ENCODE results near the gene TREM2. TPM values are rescaled to one million over a fixed set of nuclear protein-coding genes. Genes with fewer than 3 reads are reported as not detected.

Gene TREM2
- total RNA-seq, 2 donors from 2014 or later, result not detected

DNA sequence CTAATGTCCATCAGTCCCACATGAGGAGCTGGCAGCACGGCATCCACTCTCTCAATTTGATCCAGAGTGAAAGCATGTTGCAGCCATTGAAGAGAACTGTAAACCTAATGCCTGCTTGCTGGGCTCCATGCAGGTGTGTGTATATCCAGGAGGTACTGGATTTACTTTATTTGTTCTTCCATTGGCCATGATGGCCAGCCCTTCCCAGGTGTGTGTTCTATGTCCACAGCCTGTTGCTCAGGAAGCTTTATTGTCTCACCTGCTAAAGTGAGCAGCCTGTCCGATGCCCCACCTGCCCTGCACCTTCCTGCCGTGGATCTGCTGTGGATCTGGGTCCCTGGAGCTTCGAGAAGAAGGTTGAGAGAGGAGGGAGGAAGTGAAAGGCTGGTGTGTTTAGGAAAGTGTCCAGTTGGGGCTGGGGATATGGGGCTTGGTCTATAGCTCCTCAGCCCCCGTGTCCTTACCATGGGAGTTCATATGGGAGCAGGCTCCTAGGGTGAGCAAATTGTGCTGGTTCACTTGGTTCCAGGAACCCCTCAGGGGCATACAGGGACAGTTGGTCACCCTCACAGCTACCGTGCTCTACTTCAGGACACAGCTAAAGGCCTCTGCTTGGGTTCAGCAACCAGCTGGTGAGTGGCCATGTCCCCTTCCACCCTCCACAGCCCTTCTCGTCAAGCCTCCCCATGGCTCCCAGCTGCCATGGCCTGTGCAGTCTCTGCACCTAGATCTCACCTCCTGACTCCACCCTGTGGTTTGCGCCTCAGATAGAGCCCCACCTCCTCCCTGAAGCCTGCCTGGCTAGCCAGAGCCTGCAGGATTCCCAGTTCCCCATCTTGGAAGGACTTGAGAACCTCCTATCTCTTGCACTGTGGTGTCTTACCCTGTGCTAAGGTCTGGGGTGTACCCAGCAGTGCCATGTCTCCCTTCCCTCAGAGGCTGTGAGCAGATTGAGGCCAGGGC, 25.3 kb upstream of the TREM2 start:
- Mint-ChIP-seq H3K9me3 (peaks cover 15% of the 10 kb centered on the region), H3K27me3 (ENCODE audit: insufficient read depth) (peaks cover 7% of the 10 kb centered on the region), H3K36me3 (ENCODE audit: low read depth) (no peaks in the 10 kb centered on the region), H3K4me3 (no peak overlapping the region), H3K4me1 (peaks cover 11% of the 10 kb centered on the region), H3K27ac (no peak overlapping the region)
- Histone ChIP-seq H3K4me1 (ENCODE audit: control insufficient read depth, insufficient read depth, low read length) (peaks cover 3% of the 10 kb centered on the region), H3K4me3 (ENCODE audit: low read length) (peak overlapping the region; percentile 56), H3K9ac (ENCODE audit: extremely low read depth, low read length, poor library complexity, severe bottlenecking) (no peak overlapping the region), H3K27me3 (ENCODE audit: control insufficient read depth, insufficient read depth, low read length, poor library complexity, severe bottlenecking) (no peaks in the 10 kb centered on the region), H3K27ac (ENCODE audit: low read depth, low read length) (no peak overlapping the region), H3K9me3 (ENCODE audit: control insufficient read depth, low read length) (peaks cover 17% of the 10 kb centered on the region), H3K36me3 (ENCODE audit: control insufficient read depth, insufficient read depth, low read length) (no peaks in the 10 kb centered on the region)
- no peak for DNase-seq
- WGBS, 2 experiments (ENCODE audit: insufficient coverage in 1 of 2, insufficient read length in 1 of 2), result 92 to 94% methylated on average over 5 to 8 of the region's 8 CpGs
- no peak for TF ChIP-seq CTCF (conservative IDR thresholded peaks at IDR 0.05)

DNA sequence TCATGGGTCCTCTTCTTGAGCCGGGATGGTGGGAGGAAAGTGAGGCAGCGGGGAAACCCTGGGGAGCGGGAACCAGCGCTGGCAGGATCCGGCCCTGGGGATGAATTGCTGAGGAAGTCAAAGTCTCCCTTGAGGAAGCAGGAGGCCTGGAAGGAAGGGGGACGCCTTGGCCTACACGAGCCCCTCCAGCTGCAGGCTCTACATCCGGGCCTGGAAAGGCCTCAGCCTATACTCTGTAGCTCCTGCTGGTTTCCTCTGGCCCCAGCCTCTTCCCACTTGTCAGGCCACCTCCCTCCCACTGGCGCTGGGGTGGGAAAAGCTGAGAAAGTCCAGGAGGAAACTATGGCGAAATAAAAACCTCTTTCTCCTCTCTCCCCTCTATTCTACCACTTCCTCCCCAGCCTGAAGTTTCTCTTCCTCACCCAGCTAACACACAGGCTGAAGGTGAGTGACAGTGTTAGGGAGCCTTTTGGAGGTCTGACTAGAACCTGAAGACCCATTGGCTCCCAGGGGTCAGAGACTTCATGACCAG, 23.2 kb upstream of the TREM2 start:
- Histone ChIP-seq H3K27me3 (ENCODE audit: control insufficient read depth, insufficient read depth, low read length, poor library complexity, severe bottlenecking) (no peaks in the 10 kb centered on the region), H3K4me3 (ENCODE audit: low read length) (no peak overlapping the region), H3K4me1 (ENCODE audit: control insufficient read depth, insufficient read depth, low read length) (peaks cover 3% of the 10 kb centered on the region), H3K36me3 (ENCODE audit: control insufficient read depth, insufficient read depth, low read length) (no peaks in the 10 kb centered on the region), H3K9ac (ENCODE audit: extremely low read depth, low read length, poor library complexity, severe bottlenecking) (no peak overlapping the region), H3K9me3 (ENCODE audit: control insufficient read depth, low read length) (peaks cover 17% of the 10 kb centered on the region), H3K27ac (ENCODE audit: low read depth, low read length) (no peak overlapping the region)
- peaks cover 15% of the 10 kb centered on the region for H3K9me3 Mint-ChIP-seq
- 97% methylated on average over 10 of the region's 10 CpGs; no CpG with 5 or more reads in 1 of the 2 experiments for WGBS, 2 experiments (ENCODE audit: insufficient coverage in 1 of 2, insufficient read length in 1 of 2)
- DNase-seq, result no peak
- no peak for TF ChIP-seq CTCF (conservative IDR thresholded peaks at IDR 0.05)
- no peaks in the 10 kb centered on the region for H3K36me3 Mint-ChIP-seq (ENCODE audit: low read depth)
- H3K4me1 Mint-ChIP-seq, result peaks cover 16% of the 10 kb centered on the region
- no peak overlapping the region for H3K4me3 Mint-ChIP-seq
- no peak overlapping the region for H3K27ac Mint-ChIP-seq
- no peaks in the 10 kb centered on the region for H3K27me3 Mint-ChIP-seq (ENCODE audit: insufficient read depth)

GRCh38 chr6:41184761-41185160, 21.8 kb upstream of the TREM2 start:
- Histone ChIP-seq H3K4me1 (ENCODE audit: control insufficient read depth, insufficient read depth, low read length) (peaks cover 3% of the 10 kb centered on the region), H3K9me3 (ENCODE audit: control insufficient read depth, low read length) (peaks cover 7% of the 10 kb centered on the region), H3K36me3 (ENCODE audit: control insufficient read depth, insufficient read depth, low read length) (no peaks in the 10 kb centered on the region), H3K27ac (ENCODE audit: low read depth, low read length) (no peak overlapping the region), H3K4me3 (ENCODE audit: low read length) (no peak overlapping the region), H3K9ac (ENCODE audit: extremely low read depth, low read length, poor library complexity, severe bottlenecking) (no peak overlapping the region), H3K27me3 (ENCODE audit: control insufficient read depth, insufficient read depth, low read length, poor library complexity, severe bottlenecking) (no peaks in the 10 kb centered on the region)
- no peak for TF ChIP-seq CTCF (conservative IDR thresholded peaks at IDR 0.05)
- no peaks in the 10 kb centered on the region for H3K36me3 Mint-ChIP-seq (ENCODE audit: low read depth)
- no peak overlapping the region for H3K27ac Mint-ChIP-seq
- 90 to 97% methylated on average over 4 to 7 of the region's 7 CpGs for WGBS, 2 experiments (ENCODE audit: insufficient coverage in 1 of 2, insufficient read length in 1 of 2)
- H3K9me3 Mint-ChIP-seq, result peaks cover 7% of the 10 kb centered on the region
- no peak overlapping the region for H3K4me3 Mint-ChIP-seq
- peaks cover 16% of the 10 kb centered on the region for H3K4me1 Mint-ChIP-seq
- DNase-seq, result no peak
- H3K27me3 Mint-ChIP-seq (ENCODE audit: insufficient read depth), result no peaks in the 10 kb centered on the region

Data from endodermal cell (in vitro differentiated cells).